RKO (cell line): ENCODE results near the gene AGAP3.
A peak's percentile ranks its signal among the peaks of the same experiment; 100 is the strongest.

ENCODE experiments used
- DNase-seq: peaks from one replicate; pipeline ENCODE4 v3.0.0-alpha.2; 2016; ENCODE audit warnings: low spot score

AGAP3 gene

GRCh38 chr7:151123158-151123821 lies 37.0 kb downstream of the AGAP3 start:
- no peak for DNase-seq

- DNase-seq: peak; percentile 86
These were observed 37.7 kb downstream of the AGAP3 start for GRCh38 chr7:151123822-151124464.

- no peak for DNase-seq
These were observed 38.2 kb downstream of the AGAP3 start for GRCh38 chr7:151124481-151124880.

- no peak for DNase-seq
These were observed 38.7 kb downstream of the AGAP3 start for GRCh38 chr7:151124899-151125399.

GRCh38 chr7:151125470-151125845 lies 39.2 kb downstream of the AGAP3 start:
- DNase-seq: no peak

- DNase-seq: no peak
These were observed 39.7 kb downstream of the AGAP3 start for GRCh38 chr7:151125846-151126481.

GRCh38 chr7:151126491-151127137 lies 40.3 kb downstream of the AGAP3 start:
- DNase-seq: no peak

- DNase-seq: no peak
These were observed 41.9 kb downstream of the AGAP3 start for GRCh38 chr7:151128144-151128543.

GRCh38 chr7:151128716-151129115 lies 42.4 kb downstream of the AGAP3 start:
- no peak for DNase-seq

- DNase-seq: no peak
These were observed 43.1 kb downstream of the AGAP3 start for GRCh38 chr7:151129117-151129959.

- DNase-seq: no peak
These were observed 43.8 kb downstream of the AGAP3 start for GRCh38 chr7:151129960-151130591.

- no peak for DNase-seq
These were observed 44.5 kb downstream of the AGAP3 start for GRCh38 chr7:151130741-151131157.

- DNase-seq: no peak
These were observed 44.9 kb downstream of the AGAP3 start for GRCh38 chr7:151131224-151131591.

GRCh38 chr7:151131592-151132293 lies 45.5 kb downstream of the AGAP3 start:
- DNase-seq: no peak

- DNase-seq: no peak
These were observed 46.4 kb downstream of the AGAP3 start for GRCh38 chr7:151132461-151133205.

- no peak for DNase-seq
These were observed 47.2 kb downstream of the AGAP3 start for GRCh38 chr7:151133266-151133985.

- no peak for DNase-seq
These were observed 47.9 kb downstream of the AGAP3 start for GRCh38 chr7:151133986-151134742.

GRCh38 chr7:151134743-151135524 lies 48.7 kb downstream of the AGAP3 start:
- no peak for DNase-seq
